ENCODE data around the gene BMPR1B.

DNA sequence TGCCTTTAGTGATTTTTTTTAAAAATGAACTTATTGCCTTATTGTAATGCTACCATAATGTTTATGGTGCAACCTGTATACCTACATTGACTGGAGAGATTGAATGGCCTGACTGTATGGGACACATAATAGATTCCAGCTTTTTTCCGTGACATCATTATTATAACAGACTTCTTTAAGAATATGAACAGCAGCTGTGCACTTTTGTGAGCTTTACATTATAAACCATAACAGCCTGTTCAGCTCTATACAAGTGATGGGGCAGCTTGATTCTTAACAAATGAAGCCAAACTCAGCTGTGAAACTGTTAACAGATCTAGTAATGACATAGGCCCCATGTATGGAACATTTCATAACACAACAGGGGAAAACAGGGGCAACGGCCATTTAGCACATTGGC lies 187.0 kb downstream of the BMPR1B start:
- TF ChIP-seq SIN3A (IDR thresholded peaks at IDR 0.05; ENCODE audit: low read depth) (no peak), POLR2A (IDR thresholded peaks at IDR 0.05; ENCODE audit: borderline replicate concordance, extremely low read depth, insufficient read depth, insufficient read length) (no peak), EGR1 (IDR thresholded peaks at IDR 0.05; ENCODE audit: low read depth) (no peak), RAD21 (IDR thresholded peaks at IDR 0.05; ENCODE audit: low read depth) (no peak), FOSL1 (IDR thresholded peaks at IDR 0.05; ENCODE audit: low read depth) (no peak), CBX3 (IDR thresholded peaks at IDR 0.05; ENCODE audit: low read depth) (no peak), EZH2 (IDR thresholded peaks at IDR 0.05) (no peak)
- TF ChIP-seq, protein P1, sequence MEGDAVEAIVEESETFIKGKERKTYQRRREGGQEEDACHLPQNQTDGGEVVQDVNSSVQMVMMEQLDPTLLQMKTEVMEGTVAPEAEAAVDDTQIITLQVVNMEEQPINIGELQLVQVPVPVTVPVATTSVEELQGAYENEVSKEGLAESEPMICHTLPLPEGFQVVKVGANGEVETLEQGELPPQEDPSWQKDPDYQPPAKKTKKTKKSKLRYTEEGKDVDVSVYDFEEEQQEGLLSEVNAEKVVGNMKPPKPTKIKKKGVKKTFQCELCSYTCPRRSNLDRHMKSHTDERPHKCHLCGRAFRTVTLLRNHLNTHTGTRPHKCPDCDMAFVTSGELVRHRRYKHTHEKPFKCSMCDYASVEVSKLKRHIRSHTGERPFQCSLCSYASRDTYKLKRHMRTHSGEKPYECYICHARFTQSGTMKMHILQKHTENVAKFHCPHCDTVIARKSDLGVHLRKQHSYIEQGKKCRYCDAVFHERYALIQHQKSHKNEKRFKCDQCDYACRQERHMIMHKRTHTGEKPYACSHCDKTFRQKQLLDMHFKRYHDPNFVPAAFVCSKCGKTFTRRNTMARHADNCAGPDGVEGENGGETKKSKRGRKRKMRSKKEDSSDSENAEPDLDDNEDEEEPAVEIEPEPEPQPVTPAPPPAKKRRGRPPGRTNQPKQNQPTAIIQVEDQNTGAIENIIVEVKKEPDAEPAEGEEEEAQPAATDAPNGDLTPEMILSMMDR (IDR thresholded peaks at IDR 0.05 in 2 of 3, conservative IDR thresholded peaks at IDR 0.05 in 1 of 3; ENCODE audit: borderline replicate concordance in 1 of 3, insufficient read depth in 1 of 3, low read depth in 2 of 3, low read length in 2 of 3), result no peak
- TF ChIP-seq, protein P2, sequence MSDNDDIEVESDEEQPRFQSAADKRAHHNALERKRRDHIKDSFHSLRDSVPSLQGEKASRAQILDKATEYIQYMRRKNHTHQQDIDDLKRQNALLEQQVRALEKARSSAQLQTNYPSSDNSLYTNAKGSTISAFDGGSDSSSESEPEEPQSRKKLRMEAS (IDR thresholded peaks at IDR 0.05), result no peak

Measured in HCT116 (cell line).